RKO (cell line): Measurements from ENCODE around the gene TSEN34.
"Not testable (repeated sequence)": the region's sequence is repeated elsewhere in the genome, so short reads cannot be mapped to it uniquely, and the experiment has no call there.

Experiments
- DNase-seq: peaks from one replicate; pipeline ENCODE4 v3.0.0-alpha.2; 2016; ENCODE audit warnings: low spot score

TSEN34 gene

DNA sequence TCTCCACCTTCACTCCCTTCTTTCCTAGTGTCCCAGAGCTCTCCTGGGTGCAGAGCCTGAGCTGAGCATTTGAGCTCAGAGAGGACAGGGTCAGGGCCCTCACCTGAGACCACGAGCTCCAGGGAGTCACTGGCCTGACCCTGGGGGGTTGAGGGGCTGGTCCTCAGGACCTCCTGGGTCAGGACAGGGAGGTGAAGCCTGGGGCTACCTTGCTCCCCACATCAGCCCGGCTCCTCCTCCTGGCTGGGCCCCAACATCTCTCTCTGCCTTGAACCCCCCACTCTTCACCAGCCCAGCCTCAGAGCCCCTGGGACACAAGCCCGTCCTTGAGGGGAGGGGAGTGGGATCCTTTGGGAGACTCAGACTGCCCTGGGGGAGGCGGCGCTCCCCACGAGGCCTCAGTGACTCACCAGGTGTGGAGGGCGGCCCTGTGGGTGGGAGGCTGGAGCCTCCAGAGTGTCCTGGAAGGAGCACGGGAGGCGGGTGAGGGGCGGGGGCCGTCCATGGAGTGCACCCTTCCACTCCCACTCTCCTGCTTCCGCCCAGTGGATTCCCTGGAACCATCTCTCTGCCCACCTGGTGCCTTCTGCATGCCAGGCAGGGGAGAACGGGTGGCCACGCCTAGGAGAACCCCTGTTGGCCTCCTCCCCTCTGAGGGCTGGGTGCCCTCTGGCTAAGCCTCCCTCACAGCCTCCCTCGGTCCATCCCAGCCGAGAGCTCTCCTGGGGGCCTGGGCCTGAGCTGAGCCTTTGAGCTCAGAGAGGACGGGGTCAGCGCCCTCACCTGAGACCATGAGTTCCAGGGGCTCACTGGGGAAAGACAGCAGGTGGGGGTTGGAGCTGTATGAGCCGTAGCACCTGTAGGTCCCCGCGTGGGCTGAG, 48.6 kb downstream of the TSEN34 start:
- not testable (repeated sequence) for DNase-seq

- DNase-seq: not testable (repeated sequence)
Observed at GRCh38 chr19:54240372-54241336, 49.5 kb downstream of the TSEN34 start.

GRCh38 chr19:54242234-54242633, 51.1 kb downstream of the TSEN34 start:
- not testable (repeated sequence) for DNase-seq

- DNase-seq: not testable (repeated sequence)
Observed at GRCh38 chr19:54242646-54243045, 51.5 kb downstream of the TSEN34 start, which contains the start of gene LILRA6. Gene LILRA6, minus strand, starts transcription at chr19:54242790.

DNA sequence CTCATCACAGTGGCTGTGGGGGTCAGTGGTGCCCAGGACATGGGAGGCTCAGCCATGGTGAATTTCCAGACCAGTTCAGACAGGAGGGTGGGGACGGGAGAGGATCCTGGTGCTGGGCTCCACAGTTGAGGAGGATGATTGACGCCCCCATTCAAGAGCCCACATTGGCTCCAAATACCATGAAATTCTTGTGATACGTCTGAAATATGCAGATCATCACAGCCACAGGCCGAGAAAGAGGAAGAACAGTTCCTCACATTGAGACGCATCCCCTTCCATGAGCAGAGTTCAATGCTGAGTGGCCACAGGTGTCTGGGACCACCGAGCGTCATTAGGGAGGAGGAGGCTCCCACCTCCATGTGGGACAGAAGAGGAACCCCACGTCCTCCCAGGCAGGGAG, 52.7 kb downstream of the TSEN34 start:
- not testable (repeated sequence) for DNase-seq
